ENCODE data around the gene PLPP7.

DNA sequence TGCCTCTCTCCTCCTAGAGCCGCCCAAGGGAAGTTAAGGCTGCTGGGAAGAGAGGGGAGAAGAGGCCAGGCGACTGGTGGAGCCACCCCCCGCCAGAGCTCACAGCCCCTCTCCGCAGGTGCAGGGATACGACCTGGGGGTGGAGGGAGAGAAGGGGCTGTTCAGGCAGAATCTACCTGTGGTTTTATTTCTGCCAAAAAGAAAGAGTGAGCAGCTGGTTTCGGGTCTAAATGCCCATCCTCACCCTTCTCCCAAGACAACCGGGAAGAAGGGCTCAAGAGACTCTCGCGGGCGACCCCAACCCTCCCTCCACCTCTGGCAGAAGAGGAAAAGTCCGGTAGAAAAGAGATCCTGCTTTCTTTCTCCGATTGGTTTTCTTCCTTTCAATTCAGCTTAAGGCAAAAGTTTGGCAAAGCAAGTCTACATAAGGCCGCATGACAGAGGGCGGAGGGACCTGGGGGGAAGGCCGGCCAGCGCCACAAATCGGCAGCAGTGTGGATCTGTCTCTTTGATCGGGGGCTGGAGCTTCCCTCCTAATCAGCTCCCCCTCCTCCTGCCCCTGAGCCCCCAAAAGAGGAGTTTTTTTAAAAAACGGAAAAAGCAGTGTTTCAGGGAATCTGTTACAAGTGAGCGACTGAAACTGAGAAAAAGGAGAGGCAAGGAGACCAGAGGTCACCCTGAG is 29.5 kb upstream of the PLPP7 start:
- no peak for TF ChIP-seq POLR2A (IDR thresholded peaks at IDR 0.05)
- TF ChIP-seq, protein P1, sequence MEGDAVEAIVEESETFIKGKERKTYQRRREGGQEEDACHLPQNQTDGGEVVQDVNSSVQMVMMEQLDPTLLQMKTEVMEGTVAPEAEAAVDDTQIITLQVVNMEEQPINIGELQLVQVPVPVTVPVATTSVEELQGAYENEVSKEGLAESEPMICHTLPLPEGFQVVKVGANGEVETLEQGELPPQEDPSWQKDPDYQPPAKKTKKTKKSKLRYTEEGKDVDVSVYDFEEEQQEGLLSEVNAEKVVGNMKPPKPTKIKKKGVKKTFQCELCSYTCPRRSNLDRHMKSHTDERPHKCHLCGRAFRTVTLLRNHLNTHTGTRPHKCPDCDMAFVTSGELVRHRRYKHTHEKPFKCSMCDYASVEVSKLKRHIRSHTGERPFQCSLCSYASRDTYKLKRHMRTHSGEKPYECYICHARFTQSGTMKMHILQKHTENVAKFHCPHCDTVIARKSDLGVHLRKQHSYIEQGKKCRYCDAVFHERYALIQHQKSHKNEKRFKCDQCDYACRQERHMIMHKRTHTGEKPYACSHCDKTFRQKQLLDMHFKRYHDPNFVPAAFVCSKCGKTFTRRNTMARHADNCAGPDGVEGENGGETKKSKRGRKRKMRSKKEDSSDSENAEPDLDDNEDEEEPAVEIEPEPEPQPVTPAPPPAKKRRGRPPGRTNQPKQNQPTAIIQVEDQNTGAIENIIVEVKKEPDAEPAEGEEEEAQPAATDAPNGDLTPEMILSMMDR (IDR thresholded peaks at IDR 0.05): no peak
